T-cell (primary cell): ENCODE measurements around the gene SEL1L2. TPM values are rescaled to one million over a fixed set of nuclear protein-coding genes. Genes with fewer than 3 reads are reported as not detected.
A peak's percentile ranks its signal among the peaks of the same experiment; 100 is the strongest.
"Not testable (repeated sequence)": the region's sequence is repeated elsewhere in the genome, so short reads cannot be mapped to it uniquely, and the experiment has no call there.

ENCODE experiments used
- ATAC-seq, 4 experiments: fragments of 200-7000 bp in 3 of 4; fragments of 150-1000 bp in 1 of 4; cut with Tn5 transposase; replicated peaks in 1 of 4; 1 replicate in 3 of 4; 2 replicates in 1 of 4; pipeline ENCODE4 v1.10.0; 2021; ENCODE audit warnings: moderate library complexity in 3 of 4, mild to moderate bottlenecking in 2 of 4, moderate number of reproducible peaks in 1 of 4
- CTCF ChIA-PET, 2 donors: fragments of 300-600 bp; sonication (Branson Sonifier 250); formaldehyde crosslinking; loops; one replicate each; lab custom pipeline; 2022; ENCODE audit warnings: antibody characterized with exemption in 2 of 2; lab: Charles Lee
- POLR2A ChIA-PET, 2 donors: fragments of 300-600 bp; sonication (Branson Sonifier 250); formaldehyde crosslinking; loops; one replicate each; lab custom pipeline; 2022; ENCODE audit warnings: antibody characterized with exemption in 2 of 2; lab: Charles Lee
- DNase-seq, 35 experiments: peaks; one replicate each; pipeline versions ENCODE4 v3.0.0 to v3.0.0-alpha.2; 2013 to 2023
- H3K27ac ChIP-seq: one replicate; pipeline ENCODE4 v1.5.1; 2013; ENCODE audit warnings: low read length
- H3K27me3 ChIP-seq, 2 experiments: replicated peaks in 1 of 2; 1 replicate in 1 of 2; 2 replicates in 1 of 2; pipeline versions ENCODE4 v1.6.1 to v1.7.0; 2013; ENCODE audit warnings: low read length in 1 of 2, mixed read lengths in 1 of 2; ENCODE audit not compliant: control insufficient read depth in 2 of 2, insufficient read depth in 2 of 2; ENCODE audit errors: extremely low read depth in 1 of 2
- H3K36me3 ChIP-seq, 2 donors: 1 replicate in 1 of 2; 2 replicates in 1 of 2; pipeline versions ENCODE4 v1.6.1 to v1.7.0; 2013; ENCODE audit warnings: low read length in 1 of 2; ENCODE audit not compliant: control insufficient read depth in 2 of 2, insufficient read depth in 1 of 2; ENCODE audit errors: extremely low read depth in 1 of 2
- H3K4me1 ChIP-seq, 2 experiments: 1 replicate in 1 of 2; 2 replicates in 1 of 2; pipeline versions ENCODE4 v1.6.1 to v1.7.0; 2013; ENCODE audit warnings: low read length in 2 of 2, mixed read lengths in 1 of 2; ENCODE audit not compliant: insufficient read depth in 2 of 2, control insufficient read depth in 1 of 2; ENCODE audit errors: extremely low read depth in 1 of 2
- H3K4me3 ChIP-seq, 2 donors: 1 replicate in 1 of 2; 2 replicates in 1 of 2; pipeline versions ENCODE4 v1.5.1 to v1.7.0; 2013; ENCODE audit warnings: mild to moderate bottlenecking in 2 of 2, low read length in 1 of 2, moderate library complexity in 1 of 2; ENCODE audit not compliant: control insufficient read depth in 1 of 2; ENCODE audit errors: extremely low read depth in 1 of 2
- H3K9me3 ChIP-seq: 2 replicates; pipeline ENCODE4 v1.7.0; 2013
- H3K27ac Mint-ChIP-seq, 2 donors: one replicate each; pipeline ENCODE4 v1.8.0; 2020 to 2021; ENCODE audit warnings: mild to moderate bottlenecking in 2 of 2, mixed read lengths in 2 of 2
- H3K27me3 Mint-ChIP-seq, 2 donors: one replicate each; pipeline ENCODE4 v1.8.0; 2021 to 2022; ENCODE audit warnings: mixed read lengths in 2 of 2
- H3K36me3 Mint-ChIP-seq: one replicate; pipeline ENCODE4 v1.8.0; 2021; ENCODE audit warnings: mixed read lengths
- H3K4me1 Mint-ChIP-seq, 3 donors: one replicate each; pipeline ENCODE4 v1.8.0; 2020 to 2022; ENCODE audit warnings: mixed read lengths in 3 of 3, mild to moderate bottlenecking in 1 of 3
- H3K4me3 Mint-ChIP-seq, 3 donors: one replicate each; pipeline ENCODE4 v1.8.0; 2020 to 2022; ENCODE audit warnings: mild to moderate bottlenecking in 3 of 3, mixed read lengths in 3 of 3, moderate library complexity in 3 of 3
- H3K9me3 Mint-ChIP-seq, 3 donors: one replicate each; pipeline ENCODE4 v1.8.0; 2020 to 2022; ENCODE audit warnings: mixed read lengths in 3 of 3
- WGBS: methylation state at CpG from one replicate; pipeline ENCODE4 v1.1.5; 2013; ENCODE audit warnings: missing lambda C conversion rate; ENCODE audit not compliant: insufficient coverage; 5-methylcytosine and 5-hydroxymethylcytosine counted together
- total RNA-seq, 35 experiments: library from RNA in 6 of 35; stranded (reverse) in 6 of 35; fragments of 120-200 nt in 1 of 35; gene quantifications; one replicate each; pipeline versions ENCODE4 v1.2.1 to v1.2.4 and lab custom pipeline; 2013 to 2026

The SEL1L2 gene
- total RNA-seq, 5 donors from 2014 or later (not counting 1 experiment from before 2014, with no cell fraction given): not detected

GRCh38 chr20:14005996-14006395 is 15.6 kb upstream of the SEL1L2 start:
- Mint-ChIP-seq H3K36me3 (no peaks in the 10 kb centered on the region), H3K27me3 (no peaks in the 10 kb centered on the region), H3K27ac (no peak overlapping the region), H3K4me1 (no peaks in the 10 kb centered on the region), H3K9me3 (peaks cover 0 to 3% (median 0%) of the 10 kb centered on the region in 3 donors), H3K4me3 (no peak overlapping the region)
- Histone ChIP-seq H3K9me3 (no peaks in the 10 kb centered on the region), H3K27ac (no peak overlapping the region), H3K4me1 (no peaks in the 10 kb centered on the region), H3K4me3 (no peak overlapping the region), H3K27me3 (no peaks in the 10 kb centered on the region), H3K36me3 (no peaks in the 10 kb centered on the region)
- no peak for ATAC-seq
- WGBS: 86% methylated on average over 2 of the region's 4 CpGs
- CTCF ChIA-PET: no interaction called here
- DNase-seq: no peak
- POLR2A ChIA-PET: no interaction called here

GRCh38 chr20:14000917-14001316 is 10.5 kb upstream of the SEL1L2 start:
- H3K36me3 ChIP-seq: no peaks in the 10 kb centered on the region
- ATAC-seq (no peak), DNase-seq (no peak)
- H3K27ac ChIP-seq: no peak overlapping the region
- no peaks in the 10 kb centered on the region for H3K27me3 ChIP-seq
- no peak overlapping the region for H3K4me3 ChIP-seq
- Mint-ChIP-seq H3K9me3 (peaks cover 0 to 9% (median 6%) of the 10 kb centered on the region in 3 donors), H3K4me1 (peaks cover 0 to 6% (median 3%) of the 10 kb centered on the region in 3 donors), H3K27ac (no peak overlapping the region), H3K36me3 (no peaks in the 10 kb centered on the region), H3K27me3 (peaks cover 9 to 20% of the 10 kb centered on the region in 2 donors), H3K4me3 (no peak overlapping the region)
- ChIA-PET CTCF (no interaction called here), POLR2A (no interaction called here)
- no CpG with 5 or more reads among the region's 1 CpG for WGBS
- no peaks in the 10 kb centered on the region for H3K4me1 ChIP-seq
- no peaks in the 10 kb centered on the region for H3K9me3 ChIP-seq

GRCh38 chr20:13996265-13996664 is 5.9 kb upstream of the SEL1L2 start:
- DNase-seq (no peak), ATAC-seq (no peak)
- Mint-ChIP-seq H3K4me1 (peaks cover 0 to 6% (median 3%) of the 10 kb centered on the region in 3 donors), H3K4me3 (peak overlapping the region in 2 of 3 donors; percentile 54 to 65), H3K27me3 (peaks cover 9 to 20% of the 10 kb centered on the region in 2 donors), H3K9me3 (peaks cover 9 to 25% (median 17%) of the 10 kb centered on the region in 3 donors), H3K36me3 (no peaks in the 10 kb centered on the region), H3K27ac (no peak overlapping the region)
- Histone ChIP-seq H3K27ac (no peak overlapping the region), H3K36me3 (no peaks in the 10 kb centered on the region), H3K4me3 (no peak overlapping the region), H3K4me1 (no peaks in the 10 kb centered on the region), H3K27me3 (peaks cover 0 to 5% of the 10 kb centered on the region in 2 experiments), H3K9me3 (no peaks in the 10 kb centered on the region)
- POLR2A ChIA-PET: no interaction called here
- 15% methylated on average over 5 of the region's 13 CpGs for WGBS
- CTCF ChIA-PET: no interaction called here

GRCh38 chr20:13995841-13996240 is 5.4 kb upstream of the SEL1L2 start:
- peaks cover 9 to 25% (median 17%) of the 10 kb centered on the region in 3 donors for H3K9me3 Mint-ChIP-seq
- DNase-seq (no peak), ATAC-seq (peak in 1 of 4 experiments; percentile 20)
- 7% methylated on average over 50 of the region's 52 CpGs for WGBS
- no peak overlapping the region for H3K27ac Mint-ChIP-seq
- peaks cover 9 to 20% of the 10 kb centered on the region in 2 donors for H3K27me3 Mint-ChIP-seq
- CTCF ChIA-PET: no interaction called here
- peaks cover 0 to 6% (median 3%) of the 10 kb centered on the region in 3 donors for H3K4me1 Mint-ChIP-seq
- no peaks in the 10 kb centered on the region for H3K36me3 Mint-ChIP-seq
- Histone ChIP-seq H3K4me1 (no peaks in the 10 kb centered on the region), H3K36me3 (no peaks in the 10 kb centered on the region), H3K4me3 (no peak overlapping the region), H3K27me3 (peaks cover 0 to 5% of the 10 kb centered on the region in 2 experiments), H3K27ac (no peak overlapping the region), H3K9me3 (no peaks in the 10 kb centered on the region)
- POLR2A ChIA-PET: no interaction called here
- H3K4me3 Mint-ChIP-seq: peak overlapping the region in 1 of 3 donors; percentile 65

- ATAC-seq (peak; percentile 36 to 75 (median 62)), DNase-seq (peak in 22 of 35 experiments; percentile 0 to 53 (median 5))
- peaks cover 9 to 20% of the 10 kb centered on the region in 2 donors for H3K27me3 Mint-ChIP-seq
These were observed 4.8 kb upstream of the SEL1L2 start, which contains the start of gene MACROD2 for GRCh38 chr20:13995086-13995665. TSS of gene MACROD2 (plus strand) at chr20:13995516.

GRCh38 chr20:13991955-13992354 is 1.5 kb upstream of the SEL1L2 start:
- WGBS: 100% methylated on average over 2 of the region's 5 CpGs
- ATAC-seq, H3K27ac ChIP-seq, H3K4me3 ChIP-seq, H3K4me3 Mint-ChIP-seq, H3K36me3 Mint-ChIP-seq, H3K27me3 ChIP-seq, H3K4me1 Mint-ChIP-seq, DNase-seq, H3K27ac Mint-ChIP-seq, CTCF ChIA-PET, H3K36me3 ChIP-seq, H3K9me3 ChIP-seq, H3K4me1 ChIP-seq: not testable (repeated sequence)
- H3K9me3 Mint-ChIP-seq: peaks cover 6 to 30% (median 17%) of the 10 kb centered on the region in 3 donors
- POLR2A ChIA-PET: interaction anchor here in 1 of 2 donors (0.6 kb wide), 1 partner anchor 69 kb away, joined by 3 read pairs; no protein-coding TSS in a partner anchor
- peaks cover 9 to 11% of the 10 kb centered on the region in 2 donors for H3K27me3 Mint-ChIP-seq

More at GRCh38 chr20:13995086-13995665, 4.8 kb upstream of the SEL1L2 start, which contains the start of gene MACROD2:
- H3K9me3 ChIP-seq: no peaks in the 10 kb centered on the region
- H3K27me3 ChIP-seq: peaks cover 0 to 5% of the 10 kb centered on the region in 2 experiments
- peaks cover 0 to 6% (median 3%) of the 10 kb centered on the region in 3 donors for H3K4me1 Mint-ChIP-seq
- no peak within 1 kb of the TSS for H3K27ac ChIP-seq
- no peak within 1 kb of the TSS for H3K27ac Mint-ChIP-seq
- no peaks in the 10 kb centered on the region for H3K36me3 Mint-ChIP-seq
- H3K36me3 ChIP-seq: no peaks in the 10 kb centered on the region
- no peaks in the 10 kb centered on the region for H3K4me1 ChIP-seq
- POLR2A ChIA-PET: interaction anchor here in 1 of 2 donors (0.6 kb wide), 1 partner anchor 33 kb away, joined by 3 read pairs; no protein-coding TSS in a partner anchor
- 13% methylated on average over 50 of the region's 61 CpGs for WGBS
- CTCF ChIA-PET: no interaction called here
- peak within 1 kb of the TSS in 2 of 3 donors; percentile 54 to 65 for H3K4me3 Mint-ChIP-seq
- no peak within 1 kb of the TSS for H3K4me3 ChIP-seq
- H3K9me3 Mint-ChIP-seq: peaks cover 9 to 25% (median 17%) of the 10 kb centered on the region in 3 donors
